Occipital lobe (tissue), 2 donors: ENCODE measurements around the gene SIRT1. TPM values are rescaled to one million over a fixed set of nuclear protein-coding genes. Genes with fewer than 3 reads are reported as not detected.
"Not testable (repeated sequence)": the region's sequence is repeated elsewhere in the genome, so short reads cannot be mapped to it uniquely, and the experiment has no call there.

ENCODE experiments used
- DNase-seq: peaks from one replicate; lab custom pipeline; 2025; lab: John Stamatoyannopoulos, UW
- total RNA-seq: library from RNA; depleted of rRNA; stranded (reverse); fragments of >200 nt; gene quantifications from one replicate; pipeline ENCODE4 v1.2.3, GENCODE V29; 2014

SIRT1 gene
- total RNA-seq, 1 donor from 2014 or later = 43.7 TPM

DNA sequence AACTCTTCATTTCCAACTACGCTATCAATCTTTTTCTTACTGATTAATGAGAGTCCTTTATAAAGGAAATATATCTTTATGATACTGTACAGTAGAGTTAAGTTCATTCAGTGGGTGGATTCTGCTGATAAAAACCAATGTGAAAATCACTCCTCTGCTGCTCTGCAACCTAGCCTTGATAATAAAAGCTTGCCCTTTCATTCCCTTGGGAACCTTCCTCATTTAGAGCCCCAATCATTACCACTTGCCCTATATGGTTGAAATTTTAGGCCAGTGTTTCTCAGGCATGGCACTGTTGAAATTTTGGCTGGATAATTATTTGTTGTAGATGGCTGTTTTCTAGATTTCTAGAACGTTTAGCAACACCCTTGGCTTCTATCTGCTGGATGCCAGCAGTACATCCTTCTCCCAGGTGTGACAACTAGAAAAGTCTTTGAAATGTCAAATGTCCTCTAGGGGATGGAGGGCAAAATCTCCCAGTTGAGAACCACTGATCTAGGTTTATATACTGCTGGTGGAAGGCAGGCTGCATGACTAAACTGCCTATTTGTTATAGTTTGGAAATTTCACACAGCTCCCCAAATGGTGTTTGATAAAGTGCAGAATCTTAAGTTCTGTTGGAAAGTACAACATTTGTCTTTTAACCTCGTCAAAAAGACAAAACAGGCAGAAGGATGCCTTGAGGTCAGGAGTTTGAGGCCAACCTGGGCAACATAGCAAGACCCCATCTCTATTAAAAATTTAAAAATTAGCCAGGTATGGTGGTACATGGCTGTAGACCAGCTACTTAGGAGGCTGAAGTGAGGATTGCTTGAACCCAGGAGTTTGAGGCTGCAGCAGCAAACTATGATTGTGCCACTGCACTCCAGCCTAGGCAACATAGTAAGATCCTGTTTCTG is 8.9 kb upstream of the SIRT1 start:
- DNase-seq = no peak

GRCh38 chr10:67877421-67877820 is 7.0 kb upstream of the SIRT1 start:
- not testable (repeated sequence) for DNase-seq

DNA sequence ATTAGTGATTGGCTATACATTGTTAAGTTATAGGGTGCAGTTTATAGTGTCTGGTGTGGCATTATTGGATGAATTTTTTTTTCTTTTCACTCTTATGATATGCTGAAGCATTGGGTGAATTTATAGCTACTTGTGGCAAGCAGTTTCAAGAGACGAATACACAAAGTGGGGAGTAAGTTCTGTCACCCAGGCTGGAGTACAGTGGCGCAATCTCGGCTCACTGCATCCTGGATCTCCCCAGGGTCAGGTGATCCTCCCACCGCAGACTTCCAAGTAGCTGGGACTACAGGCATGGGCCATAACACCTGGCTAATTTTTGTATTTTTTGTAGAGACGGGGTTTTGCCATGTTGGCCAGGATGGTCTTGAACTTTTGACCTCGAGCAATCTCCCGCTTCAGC is 6.3 kb upstream of the SIRT1 start:
- no peak for DNase-seq

DNA sequence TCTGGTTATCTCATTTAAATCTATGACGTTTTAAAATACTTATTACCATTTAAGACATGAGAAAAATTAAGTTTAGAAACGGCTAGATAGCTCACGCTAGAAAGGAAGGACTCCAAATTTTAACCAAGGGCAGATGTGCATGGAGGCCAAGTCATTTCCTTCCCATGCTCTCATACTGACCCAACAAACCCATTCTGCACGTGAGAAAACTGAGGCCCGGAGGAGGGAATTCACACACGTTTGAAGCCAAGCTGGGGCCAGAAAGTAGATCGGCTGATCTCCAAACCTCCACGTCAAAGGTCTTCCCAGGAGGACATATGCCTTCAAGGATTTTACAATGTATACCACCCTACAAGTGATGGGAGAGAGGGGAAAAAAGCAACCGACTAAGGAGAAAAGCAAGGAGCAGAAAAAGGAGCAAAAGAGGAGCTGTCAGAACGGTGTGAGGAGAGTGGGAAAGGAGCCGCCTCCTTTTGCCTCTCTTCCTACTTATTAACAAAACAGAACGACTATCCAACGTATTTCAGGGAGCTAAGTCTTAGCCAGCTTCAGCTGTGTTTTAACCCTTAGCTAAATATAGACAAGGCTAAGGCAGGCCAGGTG is 645 bp upstream of the SIRT1 start:
- DNase-seq = no peak

GRCh38 chr10:67884842-67885670 is 600 bp downstream of the SIRT1 start:
- DNase-seq = peak; percentile 78

DNA sequence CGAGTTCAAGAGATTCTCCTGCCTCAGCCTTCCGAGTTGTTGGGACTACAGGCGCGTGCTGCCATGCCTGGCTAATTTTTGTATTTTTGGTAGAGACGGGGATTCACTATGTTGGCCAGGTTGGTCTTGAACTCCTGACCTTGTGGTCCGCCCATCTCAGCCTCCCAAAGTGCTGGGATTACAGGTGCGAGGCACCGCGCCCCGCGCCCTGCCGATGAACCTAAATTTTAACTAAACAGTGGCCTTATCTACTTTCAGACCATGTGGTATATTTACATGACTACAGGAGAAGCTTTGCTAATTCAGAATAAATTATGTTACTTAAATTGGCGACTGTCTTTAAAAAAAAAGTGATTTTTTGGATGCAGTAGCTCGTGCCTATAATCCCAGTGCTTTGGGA is 9.2 kb downstream of the SIRT1 start:
- DNase-seq = no peak

GRCh38 chr10:67903581-67903980 is 19.1 kb downstream of the SIRT1 start:
- DNase-seq = no peak

DNA sequence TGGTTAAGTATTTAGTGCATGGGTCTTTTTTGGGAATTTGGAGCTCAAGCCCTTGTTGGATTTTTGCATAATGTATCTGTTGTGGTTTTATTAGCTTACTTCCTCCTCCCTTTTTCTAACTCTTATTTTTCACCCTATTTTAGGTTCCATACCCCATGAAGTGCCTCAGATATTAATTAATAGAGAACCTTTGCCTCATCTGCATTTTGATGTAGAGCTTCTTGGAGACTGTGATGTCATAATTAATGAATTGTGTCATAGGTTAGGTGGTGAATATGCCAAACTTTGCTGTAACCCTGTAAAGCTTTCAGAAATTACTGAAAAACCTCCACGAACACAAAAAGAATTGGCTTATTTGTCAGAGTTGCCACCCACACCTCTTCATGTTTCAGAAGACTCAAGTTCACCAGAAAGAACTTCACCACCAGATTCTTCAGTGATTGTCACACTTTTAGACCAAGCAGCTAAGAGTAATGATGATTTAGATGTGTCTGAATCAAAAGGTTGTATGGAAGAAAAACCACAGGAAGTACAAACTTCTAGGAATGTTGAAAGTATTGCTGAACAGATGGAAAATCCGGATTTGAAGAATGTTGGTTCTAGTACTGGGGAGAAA is 28.0 kb downstream of the SIRT1 start:
- DNase-seq = no peak

- DNase-seq = no peak
These were observed 30.4 kb downstream of the SIRT1 start for GRCh38 chr10:67914777-67915340.

- no peak for DNase-seq
These were observed 32.7 kb downstream of the SIRT1 start for GRCh38 chr10:67917169-67917568.

GRCh38 chr10:67917679-67918078 is 33.2 kb downstream of the SIRT1 start:
- no peak for DNase-seq

GRCh38 chr10:67921065-67921464 is 36.6 kb downstream of the SIRT1 start:
- no peak for DNase-seq

GRCh38 chr10:67923551-67923950 is 39.1 kb downstream of the SIRT1 start:
- DNase-seq = no peak

GRCh38 chr10:67924136-67924535 is 39.7 kb downstream of the SIRT1 start:
- DNase-seq = no peak

DNA sequence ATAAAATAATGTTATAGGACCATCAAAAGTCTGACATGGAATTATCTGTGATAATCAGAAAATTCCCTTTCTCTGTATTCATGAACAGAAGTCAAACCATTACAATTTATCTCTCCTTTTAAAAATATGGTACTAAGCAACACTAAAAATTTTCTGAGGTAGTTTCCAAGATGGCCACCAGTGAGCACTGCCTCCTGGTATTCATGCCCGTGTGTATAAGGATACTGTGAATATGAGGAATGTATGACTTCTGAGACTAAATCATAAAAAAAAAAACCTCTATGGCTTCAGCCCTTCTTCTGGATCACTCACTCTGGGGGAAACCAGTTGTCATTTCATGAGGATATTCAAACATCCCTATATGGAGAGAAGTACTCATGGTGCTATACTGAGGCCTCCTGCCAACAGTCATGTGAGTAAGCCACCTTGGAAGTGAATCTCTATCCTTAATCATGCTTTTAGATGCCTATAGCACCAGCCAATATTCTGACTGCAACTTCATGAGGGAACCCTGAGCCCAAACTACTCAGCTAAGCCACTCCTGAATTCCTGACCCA is 41.1 kb downstream of the SIRT1 start:
- no peak for DNase-seq

DNA sequence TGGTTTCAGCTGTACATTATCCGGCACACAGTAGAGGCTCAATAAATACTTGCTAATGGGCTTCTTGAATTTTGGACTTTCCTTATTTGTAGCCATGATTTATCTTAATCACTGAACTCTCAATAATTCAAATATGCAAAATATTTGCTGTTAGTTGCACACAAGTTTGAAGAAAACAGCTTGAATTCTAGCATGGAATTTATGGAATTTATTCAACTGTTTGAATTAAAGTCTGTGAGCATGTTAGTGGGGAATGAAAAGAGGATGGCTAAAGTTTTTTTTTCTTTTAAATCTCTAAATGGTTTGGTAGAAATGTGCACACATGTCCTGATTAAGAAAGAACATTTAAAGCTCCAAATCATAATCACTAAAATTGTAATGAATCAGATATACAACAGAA is 42.5 kb downstream of the SIRT1 start:
- DNase-seq = no peak

DNA sequence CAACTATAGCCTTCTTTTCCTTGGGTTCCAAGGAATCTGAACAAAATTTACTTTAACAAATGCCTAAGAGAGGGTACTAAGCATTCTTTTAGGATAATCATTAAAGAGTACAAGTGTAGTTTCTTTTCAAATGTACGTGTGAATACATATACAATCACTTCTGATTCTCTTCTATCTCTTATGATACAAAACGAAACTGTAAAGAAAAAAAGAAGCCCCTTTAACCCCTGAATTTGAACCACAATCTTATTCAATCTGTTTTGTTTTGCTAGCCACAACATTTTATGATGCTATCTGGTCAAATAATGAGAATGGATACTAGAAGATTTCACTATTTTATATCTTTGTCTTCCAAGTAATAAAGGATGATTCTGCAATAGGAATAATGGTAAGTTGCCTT is 48.7 kb downstream of the SIRT1 start:
- DNase-seq = no peak

DNA sequence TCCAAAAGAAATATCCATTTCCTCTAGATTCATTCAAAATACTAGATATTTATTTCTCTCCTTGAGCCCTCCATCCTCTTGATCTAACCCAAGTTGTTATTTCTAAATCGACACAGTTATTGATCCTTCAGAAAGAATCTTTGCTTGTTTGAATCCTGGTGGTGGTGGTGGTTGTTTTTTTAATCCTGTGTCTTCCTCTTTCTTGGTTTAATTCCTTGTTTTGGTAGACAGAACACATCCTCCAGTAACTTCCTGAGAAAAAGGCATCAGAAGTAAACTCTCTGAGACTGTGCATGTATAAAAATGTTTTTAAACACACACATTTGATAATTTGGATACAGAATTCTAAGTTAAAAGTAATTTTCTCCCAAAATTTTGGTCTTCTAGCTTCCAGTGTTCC is 49.9 kb downstream of the SIRT1 start:
- no peak for DNase-seq

DNA sequence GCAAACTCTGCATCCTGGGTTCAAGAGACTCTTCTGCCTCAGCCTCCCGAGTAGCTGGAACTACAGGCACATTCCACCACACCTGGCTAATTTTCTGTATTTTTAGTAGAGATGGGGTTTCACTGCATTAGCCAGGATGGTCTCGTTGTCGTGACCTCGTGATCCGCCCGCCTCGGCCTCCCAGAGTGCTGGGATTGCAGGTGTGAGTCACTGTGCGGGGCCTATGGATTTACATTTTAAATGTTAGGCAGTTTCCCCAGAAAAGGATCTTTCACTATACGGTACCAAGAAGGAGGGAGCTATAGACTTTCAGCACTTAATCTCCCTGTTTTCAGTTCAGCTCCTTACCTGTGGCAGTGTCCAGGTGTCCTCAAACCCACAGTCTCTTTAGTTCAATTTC is 50.8 kb downstream of the SIRT1 start:
- DNase-seq = no peak

GRCh38 chr10:67936416-67936815 is 52.0 kb downstream of the SIRT1 start:
- DNase-seq = no peak

- no peak for DNase-seq
These were observed 59.5 kb downstream of the SIRT1 start for GRCh38 chr10:67943917-67944316.
